SK-N-MC (cell line): ENCODE measurements around the gene SLC2A5.

ENCODE experiments used
- EZH2 ChIP-seq: fragments of 200-600 bp; sonication (generic); IDR thresholded peaks from one replicate; pipeline ENCODE4 v1.6.1; 2017; ENCODE audit warnings: antibody characterized with exemption
- FOXP2 ChIP-seq: optimal IDR thresholded peaks from 2 replicates; pipeline ENCODE3; 2011; ENCODE audit warnings: mild to moderate bottlenecking, moderate library complexity; ENCODE audit not compliant: insufficient read depth; ENCODE audit errors: extremely low read length, control extremely low read depth

GRCh38 chr1:9107136-9107535 is 37.7 kb upstream of the SLC2A5 start:
- no peak for TF ChIP-seq EZH2
- no peak for TF ChIP-seq FOXP2
